Skeletal muscle cell (primary cell): Measurements from ENCODE around the gene EXOC1L.
A peak's percentile ranks its signal among the peaks of the same experiment; 100 is the strongest.

Experiments used
- DNase-seq: peaks from one replicate; pipeline ENCODE4 v3.0.0-alpha.2; 2010; ENCODE audit warnings: low read depth
- H3K4me3 ChIP-seq: 2 replicates; pipeline ENCODE4 v1.5.1; 2011; ENCODE audit warnings: low read depth, mild to moderate bottlenecking, control low read depth, low read length, moderate library complexity

EXOC1L gene

GRCh38 chr4:55819634-55820033 is at the start of gene EXOC1L:
Gene EXOC1L, plus strand, starts transcription at chr4:55819790. Its CDS starts 237 bp downstream, at chr4:55820027.
- H3K4me3 ChIP-seq, result peak within 1 kb of the TSS; percentile 32
- no peak for DNase-seq

GRCh38 chr4:55770662-55771061 is 48.9 kb upstream of the EXOC1L start:
- no peak for DNase-seq
- no peak overlapping the region for H3K4me3 ChIP-seq

GRCh38 chr4:55781341-55781740 is 38.2 kb upstream of the EXOC1L start:
- no peak overlapping the region for H3K4me3 ChIP-seq
- DNase-seq, result no peak

GRCh38 chr4:55781812-55782211 is 37.8 kb upstream of the EXOC1L start:
- H3K4me3 ChIP-seq, result no peak overlapping the region
- DNase-seq, result no peak

GRCh38 chr4:55783584-55783983 is 36.0 kb upstream of the EXOC1L start:
- no peak overlapping the region for H3K4me3 ChIP-seq

GRCh38 chr4:55784747-55785146 is 34.8 kb upstream of the EXOC1L start:
- no peak overlapping the region for H3K4me3 ChIP-seq
- DNase-seq, result no peak

More at GRCh38 chr4:55783584-55783983, 36.0 kb upstream of the EXOC1L start:
- no peak for DNase-seq

- H3K4me3 ChIP-seq, result no peak overlapping the region
- DNase-seq, result no peak
Measured at GRCh38 chr4:55791666-55792065, 27.9 kb upstream of the EXOC1L start.

GRCh38 chr4:55793479-55793878 is 26.1 kb upstream of the EXOC1L start:
- peak overlapping the region; percentile 21 for H3K4me3 ChIP-seq
- no peak for DNase-seq

- H3K4me3 ChIP-seq, result no peak overlapping the region
- no peak for DNase-seq
Measured at GRCh38 chr4:55794053-55794452, 25.5 kb upstream of the EXOC1L start.

GRCh38 chr4:55795341-55795740 is 24.2 kb upstream of the EXOC1L start:
- H3K4me3 ChIP-seq, result no peak overlapping the region
- DNase-seq, result no peak

GRCh38 chr4:55801498-55801897 is 18.1 kb upstream of the EXOC1L start:
- no peak for DNase-seq
- H3K4me3 ChIP-seq, result no peak overlapping the region

- H3K4me3 ChIP-seq, result no peak overlapping the region
- no peak for DNase-seq
Measured at GRCh38 chr4:55807556-55807955, 12.0 kb upstream of the EXOC1L start.

- H3K4me3 ChIP-seq, result no peak overlapping the region
- DNase-seq, result no peak
Measured at GRCh38 chr4:55808186-55808585, 11.4 kb upstream of the EXOC1L start.

GRCh38 chr4:55808632-55809031 is 11.0 kb upstream of the EXOC1L start:
- H3K4me3 ChIP-seq, result no peak overlapping the region
- DNase-seq, result no peak

GRCh38 chr4:55817691-55818090 is 1.9 kb upstream of the EXOC1L start:
- no peak overlapping the region for H3K4me3 ChIP-seq
- DNase-seq, result no peak

- no peak for DNase-seq
- no peak overlapping the region for H3K4me3 ChIP-seq
Measured at GRCh38 chr4:55820279-55820678, 689 bp downstream of the EXOC1L start.

GRCh38 chr4:55822329-55822728 is 2.7 kb downstream of the EXOC1L start:
- H3K4me3 ChIP-seq, result no peak overlapping the region
- no peak for DNase-seq

GRCh38 chr4:55824865-55825264 is 5.3 kb downstream of the EXOC1L start:
- no peak for DNase-seq
- H3K4me3 ChIP-seq, result no peak overlapping the region

GRCh38 chr4:55826986-55827385 is 7.4 kb downstream of the EXOC1L start:
- H3K4me3 ChIP-seq, result no peak overlapping the region
- DNase-seq, result no peak

- no peak for DNase-seq
- no peak overlapping the region for H3K4me3 ChIP-seq
Measured at GRCh38 chr4:55827582-55827981, 8.0 kb downstream of the EXOC1L start.

- no peak for DNase-seq
- H3K4me3 ChIP-seq, result no peak overlapping the region
Measured at GRCh38 chr4:55830048-55830447, 10.5 kb downstream of the EXOC1L start.

- no peak for DNase-seq
- H3K4me3 ChIP-seq, result no peak overlapping the region
Measured at GRCh38 chr4:55830716-55831115, 11.1 kb downstream of the EXOC1L start.
